ENCODE data around the gene FAAP24.
"Not testable (repeated sequence)": the region's sequence is repeated elsewhere in the genome, so short reads cannot be mapped to it uniquely, and the experiment has no call there.

The FAAP24 gene

GRCh38 chr19:32945260-32945659, 26.8 kb upstream of the FAAP24 start:
- no peak overlapping the region for H3K27ac ChIP-seq
- TF ChIP-seq CTCF (conservative IDR thresholded peaks at IDR 0.05) = no peak

GRCh38 chr19:32966750-32967149, 5.3 kb upstream of the FAAP24 start:
- no peak overlapping the region for H3K27ac ChIP-seq
- TF ChIP-seq CTCF (conservative IDR thresholded peaks at IDR 0.05) = no peak

GRCh38 chr19:32969549-32969948, 2.5 kb upstream of the FAAP24 start:
- H3K27ac ChIP-seq = peak overlapping the region; percentile 15; the same call in 1 of the 2 replicates
- TF ChIP-seq CTCF (conservative IDR thresholded peaks at IDR 0.05) = no peak

GRCh38 chr19:32971012-32971595, 938 bp upstream of the FAAP24 start:
- H3K27ac ChIP-seq = peak overlapping the region; percentile 63; the same call in 1 of the 2 replicates
- no peak for TF ChIP-seq CTCF (conservative IDR thresholded peaks at IDR 0.05)

- peak; percentile 94 for TF ChIP-seq CTCF (conservative IDR thresholded peaks at IDR 0.05)
- H3K27ac ChIP-seq = peak overlapping the region; percentile 95
Observed at GRCh38 chr19:32976223-32976805, 4.3 kb downstream of the FAAP24 start.

- H3K27ac ChIP-seq = peak overlapping the region; percentile 95
- no peak for TF ChIP-seq CTCF (conservative IDR thresholded peaks at IDR 0.05)
Observed at GRCh38 chr19:32977280-32977679, 5.2 kb downstream of the FAAP24 start.

GRCh38 chr19:32977813-32978212, 5.8 kb downstream of the FAAP24 start:
- peak overlapping the region; percentile 95 for H3K27ac ChIP-seq

GRCh38 chr19:32979807-32980206, 7.8 kb downstream of the FAAP24 start:
- H3K27ac ChIP-seq = not testable (repeated sequence)

GRCh38 chr19:32982488-32982887, 10.4 kb downstream of the FAAP24 start:
- H3K27ac ChIP-seq = not testable (repeated sequence)

- H3K27ac ChIP-seq = not testable (repeated sequence)
Observed at GRCh38 chr19:32988254-32988653, 16.2 kb downstream of the FAAP24 start.
